IMR-90 (cell line): ENCODE data around the gene LTB4R2. TPM values are rescaled to one million over a fixed set of nuclear protein-coding genes. Genes with fewer than 3 reads are reported as not detected.

Source experiments
- ATAC-seq: fragments of 200-7000 bp; cut with Tn5 transposase; 2 replicates; pipeline ENCODE4 v1.9.1; 2020; ENCODE audit warnings: low read depth, mild to moderate bottlenecking, moderate library complexity
- BruUV-seq: library from RNA; stranded (reverse); fragments of 400-500 nt; replicated peaks from 2 replicates; lab custom pipeline; 2021; lab: Mats Ljungman, UMichigan
- CTCF ChIA-PET: fragments of 300-600 bp; formaldehyde crosslinking; extraction: SDS; loops from one replicate; lab custom pipeline; 2021; ENCODE audit warnings: antibody characterized with exemption; lab: Yijun Ruan, JAX
- POLR2A ChIA-PET: fragments of 300-600 bp; sonication (Branson Sonifier 250); formaldehyde crosslinking; loops from one replicate; lab custom pipeline; 2022; ENCODE audit warnings: antibody characterized with exemption; ENCODE audit not compliant: unreplicated experiment; lab: Charles Lee
- DNase-seq: peaks from one replicate; pipeline ENCODE4 v3.0.0; 2013
- H2AFZ ChIP-seq: replicated peaks from 2 replicates; pipeline ENCODE3; 2013; ENCODE audit warnings: low read length, mild to moderate bottlenecking; ENCODE audit not compliant: poor library complexity
- H2AK5ac ChIP-seq: 2 replicates; pipeline ENCODE4 v1.6.1; 2013; ENCODE audit warnings: low read depth, low read length, inconsistent platforms
- H2AK9ac ChIP-seq: replicated peaks from 2 replicates; pipeline ENCODE3; 2013; ENCODE audit warnings: mild to moderate bottlenecking, low read depth, low read length, moderate library complexity; ENCODE audit not compliant: poor library complexity
- H2BK120ac ChIP-seq: 2 replicates; pipeline ENCODE4 v1.6.1; 2013; ENCODE audit warnings: low read depth, low read length, inconsistent platforms
- H2BK15ac ChIP-seq: 3 replicates; pipeline ENCODE4 v1.6.1; 2013; ENCODE audit warnings: low read depth, low read length, inconsistent platforms
- H2BK20ac ChIP-seq: 2 replicates; pipeline ENCODE4 v1.6.1; 2013; ENCODE audit warnings: low read depth, mild to moderate bottlenecking, inconsistent platforms, low read length, moderate library complexity
- H2BK5ac ChIP-seq: 2 replicates; pipeline ENCODE4 v1.6.1; 2013; ENCODE audit warnings: mild to moderate bottlenecking, low read depth, low read length, inconsistent platforms; ENCODE audit not compliant: poor library complexity, severe bottlenecking
- H3K14ac ChIP-seq: replicated peaks from 2 replicates; pipeline ENCODE4 v1.6.1; 2013; ENCODE audit warnings: low read depth, low read length, inconsistent platforms
- H3K18ac ChIP-seq: 2 replicates; pipeline ENCODE4 v1.6.1; 2013; ENCODE audit warnings: low read depth, low read length, control low read depth
- H3K23ac ChIP-seq: 2 replicates; pipeline ENCODE4 v1.6.1; 2013; ENCODE audit warnings: low read depth, low read length, inconsistent platforms
- H3K27ac ChIP-seq: 2 replicates; pipeline ENCODE4 v1.5.1; 2013; ENCODE audit warnings: mild to moderate bottlenecking, control low read depth, low read length; ENCODE audit not compliant: insufficient read depth
- H3K27me3 ChIP-seq: 2 replicates; pipeline ENCODE4 v1.6.1; 2013; ENCODE audit warnings: low read length; ENCODE audit not compliant: control insufficient read depth, insufficient read depth
- H3K36me3 ChIP-seq: 2 replicates; pipeline ENCODE4 v1.6.1; 2013; ENCODE audit warnings: low read length, mixed read lengths; ENCODE audit not compliant: control insufficient read depth, insufficient read depth
- H3K4ac ChIP-seq: 2 replicates; pipeline ENCODE4 v1.6.1; 2013; ENCODE audit warnings: low read depth, low read length, inconsistent platforms
- H3K4me1 ChIP-seq: 2 replicates; pipeline ENCODE4 v1.6.1; 2013; ENCODE audit warnings: low read length, mixed read lengths; ENCODE audit not compliant: control insufficient read depth, insufficient read depth
- H3K4me2 ChIP-seq: 2 replicates; pipeline ENCODE4 v1.6.1; 2013; ENCODE audit warnings: low read depth, mild to moderate bottlenecking, control low read depth, low read length, moderate library complexity
- H3K4me3 ChIP-seq: 2 replicates; pipeline ENCODE4 v1.5.1; 2013; ENCODE audit warnings: low read depth, mild to moderate bottlenecking, control low read depth, low read length, moderate library complexity; ENCODE audit not compliant: insufficient read depth
- H3K56ac ChIP-seq: 2 replicates; pipeline ENCODE4 v1.6.1; 2013; ENCODE audit warnings: low read length, inconsistent platforms; ENCODE audit not compliant: insufficient read depth; ENCODE audit errors: extremely low read depth
- H3K79me1 ChIP-seq, 2 experiments: 2 replicates each; pipeline ENCODE4 v1.6.1; 2013; ENCODE audit warnings: low read length in 2 of 2, inconsistent platforms in 1 of 2, low read depth in 1 of 2
- H3K9ac ChIP-seq: 2 replicates; pipeline ENCODE4 v1.6.1; 2013; ENCODE audit warnings: low read depth, low read length, control low read depth
- H3K9me1 ChIP-seq: 2 replicates; pipeline ENCODE4 v1.6.1; 2013; ENCODE audit warnings: low read length, inconsistent platforms; ENCODE audit not compliant: insufficient read depth
- H3K9me3 ChIP-seq: 2 replicates; pipeline ENCODE4 v1.6.1; 2013; ENCODE audit warnings: low read length; ENCODE audit not compliant: control insufficient read depth, insufficient read depth
- H4K20me1 ChIP-seq: 2 replicates; pipeline ENCODE4 v1.6.1; 2013; ENCODE audit warnings: low read length, inconsistent platforms; ENCODE audit not compliant: insufficient read depth
- H4K5ac ChIP-seq: 2 replicates; pipeline ENCODE4 v1.6.1; 2013; ENCODE audit warnings: mild to moderate bottlenecking, low read depth, low read length, control low read depth
- H4K8ac ChIP-seq, 2 experiments: 2 replicates each; pipeline ENCODE4 v1.6.1; 2013; ENCODE audit warnings: low read depth in 2 of 2, low read length in 2 of 2, control low read depth in 1 of 2, inconsistent platforms in 1 of 2
- H4K91ac ChIP-seq: 2 replicates; pipeline ENCODE4 v1.6.1; 2013; ENCODE audit warnings: low read depth, low read length, inconsistent platforms; ENCODE audit not compliant: insufficient read depth
- MAFK ChIP-seq: IDR thresholded peaks from 2 replicates; pipeline ENCODE4 v1.6.1; 2012; ENCODE audit warnings: low read depth, low read length, improper control_type of control experiment
- RCOR1 ChIP-seq: IDR thresholded peaks from 2 replicates; pipeline ENCODE4 v1.6.1; 2012; ENCODE audit warnings: mild to moderate bottlenecking, low read length, improper control_type of control experiment; ENCODE audit not compliant: insufficient replicate concordance
- RFX5 ChIP-seq: IDR thresholded peaks from 2 replicates; pipeline ENCODE4 v1.8.0; 2012; ENCODE audit warnings: low read depth, mild to moderate bottlenecking, low read length, moderate library complexity
- WGBS, 2 experiments: methylation state at CpG; one replicate each; pipeline versions ENCODE4 v1.1.5 to v1.1.7; 2013; ENCODE audit warnings: missing lambda C conversion rate in 2 of 2; ENCODE audit not compliant: insufficient read length in 1 of 2; ENCODE audit errors: extremely low coverage in 2 of 2; 5-methylcytosine and 5-hydroxymethylcytosine counted together
- dilution Hi-C: fragments of 300-500 bp; cut with HindIII; formaldehyde crosslinking; loops from one replicate; pipeline ENCODE4 v1.14.3; 2018; ENCODE audit warnings: low sequenced_read_pairs; ENCODE audit not compliant: unreplicated experiment
- in situ Hi-C: fragments of 300-500 bp; cut with MboI; formaldehyde crosslinking; loops from 3 replicates; pipeline ENCODE4 v1.14.3; 2019; ENCODE audit warnings: low sequenced_read_pairs, inconsistent platforms, mixed read lengths
- intact Hi-C: fragments of 100-400 bp; cut with micrococcal nuclease; formaldehyde crosslinking; loops from 2 replicates; pipeline ENCODE4 v1.10.0; 2022
- polyA plus RNA-seq, 3 experiments: library from polyadenylated mRNA; depleted of rRNA; stranded (reverse); fragments of >200 nt; gene quantifications; 2 replicates each; pipeline ENCODE4 v1.2.3, GENCODE V29; 2012; ENCODE audit warnings: low replicate concordance in 1 of 3
- total RNA-seq: library from RNA; depleted of rRNA; stranded (reverse); fragments of >200 nt; gene quantifications from 2 replicates; pipeline ENCODE4 v1.2.3, GENCODE V29; 2012

LTB4R2 gene
- total and polyA plus RNA-seq, 2 of the 4 experiments (the other 2 are of a cell fraction) = 0.72 to 1.7 TPM

- Histone ChIP-seq H4K5ac (no peak within 1 kb of the TSS), H3K36me3 (no peaks in the 10 kb centered on the region), H2BK120ac (no peak within 1 kb of the TSS), H4K20me1 (no peaks in the 10 kb centered on the region), H3K23ac (peak within 1 kb of the TSS; percentile 46; the same call in 1 of the 2 replicates), H2AK5ac (no peak within 1 kb of the TSS), H2AK9ac (peak within 1 kb of the TSS; percentile 39), H3K9me3 (no peaks in the 10 kb centered on the region; the same call in 1 of the 2 replicates), H4K8ac (no peak within 1 kb of the TSS), H3K14ac (no peak within 1 kb of the TSS), H3K4me2 (no peak within 1 kb of the TSS), H3K27me3 (peaks cover 75% of the 10 kb centered on the region), H3K56ac (no peak within 1 kb of the TSS), H3K9ac (no peak within 1 kb of the TSS), H3K4me3 (no peak within 1 kb of the TSS), H2BK20ac (no peak within 1 kb of the TSS), H2BK15ac (no peak within 1 kb of the TSS), H2AFZ (peak within 1 kb of the TSS; percentile 66), H3K9me1 (no peaks in the 10 kb centered on the region), H3K27ac (no peak within 1 kb of the TSS), H2BK5ac (no peak within 1 kb of the TSS), H3K18ac (no peak within 1 kb of the TSS), H3K79me1 (no peaks in the 10 kb centered on the region), H3K4me1 (no peaks in the 10 kb centered on the region; the same call in 1 of the 2 replicates), H3K4ac (no peak within 1 kb of the TSS), H4K91ac (no peak within 1 kb of the TSS)
- ATAC-seq (no peak), DNase-seq (no peak)
- no peak for TF ChIP-seq RCOR1
- no peak for TF ChIP-seq MAFK
- TF ChIP-seq RFX5 = no peak
- in situ Hi-C loops (no loop called here), dilution Hi-C loops (no loop called here), intact Hi-C loops (no loop called here)
- CTCF ChIA-PET = interaction anchor here (1.0 kb wide), 1 partner anchor 97 kb away, joined by 3 read pairs; no protein-coding TSS in a partner anchor
- POLR2A ChIA-PET = no interaction called here
- WGBS, 2 experiments = 20% methylated on average over 23 of the region's 51 CpGs; no CpG with 5 or more reads in 1 of the 2 experiments
- no TSS peak for BruUV-seq
Observed at GRCh38 chr14:24339284-24340151, 29.6 kb downstream of the LTB4R2 start, which contains the start of gene RIPK3. Gene RIPK3 (minus strand): TSS chr14:24339991. CDS start chr14:24339826, 165 bp downstream.
